GM12872 (cell line): Measurements from ENCODE around the gene TEX53.

ENCODE experiments used
- CTCF ChIP-seq: IDR thresholded peaks from 3 replicates; pipeline ENCODE4 v1.5.1; 2011; ENCODE audit warnings: low read depth, mild to moderate bottlenecking, low read length, moderate library complexity; ENCODE audit not compliant: insufficient read depth

TEX53 gene

GRCh38 chr9:114612272-114612923, 45.2 kb downstream of the TEX53 start:
- TF ChIP-seq CTCF: no peak

- no peak for TF ChIP-seq CTCF
Observed at GRCh38 chr9:114611516-114612271, 45.9 kb downstream of the TEX53 start.

GRCh38 chr9:114608525-114608796, 49.1 kb downstream of the TEX53 start:
- TF ChIP-seq CTCF: no peak

- no peak for TF ChIP-seq CTCF
Observed at GRCh38 chr9:114607671-114608524, 49.7 kb downstream of the TEX53 start.

- no peak for TF ChIP-seq CTCF
Observed at GRCh38 chr9:114606597-114607207, 50.9 kb downstream of the TEX53 start.
